MM.1S (cell line): ENCODE results near the gene CUEDC2.

Experiments used
- CTCF ChIP-seq: fragments of 300-600 bp; sonication (generic); IDR thresholded peaks from 2 replicates; pipeline ENCODE4 v1.5.1; 2016; ENCODE audit warnings: antibody characterized with exemption, low read length, mixed read lengths
- EZH2phosphoT487 ChIP-seq: fragments of 300-600 bp; sonication (generic); IDR thresholded peaks from 2 replicates; pipeline ENCODE4 v1.6.1; 2018; ENCODE audit warnings: antibody characterized with exemption, low read length

- TF ChIP-seq EZH2phosphoT487 (no peak), CTCF (no peak)
Observed at GRCh38 chr10:102429468-102429867, 2.9 kb downstream of the CUEDC2 start.
